H9 (cell line): Measurements from ENCODE around the gene MYO5B. TPM values are rescaled to one million over a fixed set of nuclear protein-coding genes. Genes with fewer than 3 reads are reported as not detected.

ENCODE experiments used
- DNase-seq: peaks from one replicate; pipeline ENCODE4 v3.0.0-alpha.2; 2017
- H2AFZ ChIP-seq: one replicate; pipeline ENCODE4 v1.6.1; 2013; ENCODE audit warnings: mild to moderate bottlenecking, low read length, control low read depth, moderate library complexity
- H2AK5ac ChIP-seq: 2 replicates; pipeline ENCODE4 v1.6.1; 2013; ENCODE audit warnings: low read length, control low read depth, mixed read lengths; ENCODE audit not compliant: insufficient read length
- H2BK120ac ChIP-seq: one replicate; pipeline ENCODE4 v1.6.1; 2013; ENCODE audit warnings: low read depth, mild to moderate bottlenecking, low read length, control low read depth, inconsistent platforms; ENCODE audit not compliant: poor library complexity, severe bottlenecking
- H2BK12ac ChIP-seq: 2 replicates; pipeline ENCODE4 v1.6.1; 2013; ENCODE audit warnings: low read length, control low read depth, mixed read lengths, low read depth; ENCODE audit not compliant: insufficient read length
- H2BK15ac ChIP-seq: 2 replicates; pipeline ENCODE4 v1.6.1; 2013; ENCODE audit warnings: low read depth, low read length, control low read depth
- H2BK20ac ChIP-seq: one replicate; pipeline ENCODE4 v1.6.1; 2013; ENCODE audit warnings: low read depth, mild to moderate bottlenecking, low read length, control low read depth, inconsistent platforms; ENCODE audit not compliant: poor library complexity, severe bottlenecking
- H2BK5ac ChIP-seq: 2 replicates; pipeline ENCODE4 v1.6.1; 2013; ENCODE audit warnings: low read length, control low read depth, mixed read lengths; ENCODE audit not compliant: insufficient read length
- H3K14ac ChIP-seq: 2 replicates; pipeline ENCODE4 v1.6.1; 2013; ENCODE audit warnings: low read length, control low read depth; ENCODE audit not compliant: insufficient read depth
- H3K18ac ChIP-seq: 2 replicates; pipeline ENCODE4 v1.6.1; 2013; ENCODE audit warnings: low read depth, mild to moderate bottlenecking, mixed read lengths, low read length, control low read depth; ENCODE audit not compliant: insufficient read length
- H3K23ac ChIP-seq: 2 replicates; pipeline ENCODE4 v1.6.1; 2013; ENCODE audit warnings: low read length, control low read depth, mixed read lengths, low read depth; ENCODE audit not compliant: insufficient read length
- H3K23me2 ChIP-seq: 2 replicates; pipeline ENCODE4 v1.6.1; 2013; ENCODE audit warnings: low read depth, mild to moderate bottlenecking, mixed read lengths, low read length, control low read depth; ENCODE audit not compliant: insufficient read length, poor library complexity, severe bottlenecking
- H3K27ac ChIP-seq: 2 replicates; pipeline ENCODE4 v1.5.1; 2013; ENCODE audit warnings: low read length, control low read depth, mixed read lengths, low read depth; ENCODE audit not compliant: insufficient read length
- H3K27me3 ChIP-seq: 2 replicates; pipeline ENCODE4 v1.6.1; 2013; ENCODE audit warnings: low read length, control low read depth, inconsistent platforms; ENCODE audit not compliant: insufficient read depth
- H3K4ac ChIP-seq: 2 replicates; pipeline ENCODE4 v1.6.1; 2013; ENCODE audit warnings: low read depth, mild to moderate bottlenecking, control low read depth, inconsistent platforms, low read length, moderate library complexity
- H3K4me1 ChIP-seq: 2 replicates; pipeline ENCODE4 v1.6.1; 2013; ENCODE audit warnings: low read length, control low read depth, inconsistent platforms; ENCODE audit not compliant: insufficient read depth
- H3K4me2 ChIP-seq: 2 replicates; pipeline ENCODE4 v1.6.1; 2013; ENCODE audit warnings: low read length, control low read depth, mixed read lengths; ENCODE audit not compliant: insufficient read length, insufficient read depth
- H3K56ac ChIP-seq: 2 replicates; pipeline ENCODE4 v1.6.1; 2013; ENCODE audit warnings: low read depth, mild to moderate bottlenecking, mixed read lengths, low read length, control low read depth; ENCODE audit not compliant: insufficient read length
- H3K79me1 ChIP-seq: 2 replicates; pipeline ENCODE4 v1.6.1; 2013; ENCODE audit warnings: low read depth, mild to moderate bottlenecking, moderate library complexity, low read length, control low read depth, inconsistent platforms; ENCODE audit not compliant: insufficient read depth, poor library complexity, severe bottlenecking
- H3K79me2 ChIP-seq: 2 replicates; pipeline ENCODE4 v1.6.1; 2013; ENCODE audit warnings: low read length, control low read depth, inconsistent platforms; ENCODE audit not compliant: insufficient read depth
- H3K9ac ChIP-seq: 2 replicates; pipeline ENCODE4 v1.6.1; 2013; ENCODE audit warnings: low read length, control low read depth, mixed read lengths; ENCODE audit not compliant: insufficient read length; ENCODE audit errors: extremely low read depth
- H3K9me3 ChIP-seq: one replicate; pipeline ENCODE4 v1.6.1; 2013; ENCODE audit warnings: low read depth, low read length, inconsistent platforms; ENCODE audit not compliant: control insufficient read depth
- H3T11ph ChIP-seq: one replicate; pipeline ENCODE4 v1.6.1; 2013; ENCODE audit warnings: mild to moderate bottlenecking, low read length, control low read depth, inconsistent platforms
- H4K20me1 ChIP-seq: one replicate; pipeline ENCODE4 v1.6.1; 2013; ENCODE audit not compliant: control insufficient read depth, insufficient read length, insufficient read depth
- H4K5ac ChIP-seq: 2 replicates; pipeline ENCODE4 v1.6.1; 2013; ENCODE audit warnings: low read depth, mild to moderate bottlenecking, mixed read lengths, low read length, control low read depth; ENCODE audit not compliant: insufficient read length
- H4K8ac ChIP-seq: replicated peaks from 2 replicates; pipeline ENCODE4 v1.6.1; 2013; ENCODE audit warnings: low read length, control low read depth, mixed read lengths, low read depth; ENCODE audit not compliant: insufficient read length
- H4K91ac ChIP-seq: 2 replicates; pipeline ENCODE4 v1.6.1; 2013; ENCODE audit warnings: low read depth, mild to moderate bottlenecking, moderate library complexity, mixed read lengths, low read length, control low read depth; ENCODE audit not compliant: insufficient read length
- H3K27ac Mint-ChIP-seq, 3 experiments: 2 replicates in 2 of 3; 3 replicates in 1 of 3; pipeline ENCODE4 v1.8.0; 2020 to 2021; ENCODE audit warnings: mixed read lengths in 3 of 3, mild to moderate bottlenecking in 1 of 3, moderate library complexity in 1 of 3
- H3K27me3 Mint-ChIP-seq: 2 replicates; pipeline ENCODE4 v1.8.0; 2021; ENCODE audit warnings: low read depth, mild to moderate bottlenecking, moderate library complexity, mixed read lengths
- H3K36me3 Mint-ChIP-seq, 3 experiments: 2 replicates in 2 of 3; 3 replicates in 1 of 3; pipeline ENCODE4 v1.8.0; 2020 to 2021; ENCODE audit warnings: low read depth in 3 of 3, mixed read lengths in 3 of 3; ENCODE audit not compliant: insufficient read depth in 1 of 3
- H3K4me1 Mint-ChIP-seq, 2 experiments: 2 replicates each; pipeline ENCODE4 v1.8.0; 2020; ENCODE audit warnings: mixed read lengths in 2 of 2
- H3K4me3 Mint-ChIP-seq, 2 experiments: 2 replicates in 1 of 2; 3 replicates in 1 of 2; pipeline ENCODE4 v1.8.0; 2020 to 2021; ENCODE audit warnings: mild to moderate bottlenecking in 2 of 2, mixed read lengths in 2 of 2, moderate library complexity in 1 of 2
- H3K9me3 Mint-ChIP-seq, 2 experiments: 2 replicates in 1 of 2; 3 replicates in 1 of 2; pipeline ENCODE4 v1.8.0; 2020; ENCODE audit warnings: mild to moderate bottlenecking in 2 of 2, mixed read lengths in 2 of 2, moderate library complexity in 1 of 2
- WGBS: extraction: QIAGEN DNeasy Blood & Tissue Kit; methylation state at CpG from one replicate; pipeline ENCODE4 v1.1.7; 2013; ENCODE audit warnings: missing lambda C conversion rate, low lambda C conversion rate, mixed read lengths; ENCODE audit not compliant: insufficient read length; ENCODE audit errors: extremely low coverage; 5-methylcytosine and 5-hydroxymethylcytosine counted together
- total RNA-seq: library from RNA; stranded (reverse); gene quantifications from 2 replicates; pipeline ENCODE4 v1.2.1, GENCODE V29; 2021
- TF ChIP-seq, protein P1 (sequence below): fragments of 200-600 bp; sonication (generic); conservative IDR thresholded peaks from 3 replicates; pipeline ENCODE4 v1.8.0; 2021; ENCODE audit warnings: antibody characterized with exemption, mild to moderate bottlenecking

Gene MYO5B
- total RNA-seq, 1 experiment from 2014 or later, result 9.3 TPM

DNA sequence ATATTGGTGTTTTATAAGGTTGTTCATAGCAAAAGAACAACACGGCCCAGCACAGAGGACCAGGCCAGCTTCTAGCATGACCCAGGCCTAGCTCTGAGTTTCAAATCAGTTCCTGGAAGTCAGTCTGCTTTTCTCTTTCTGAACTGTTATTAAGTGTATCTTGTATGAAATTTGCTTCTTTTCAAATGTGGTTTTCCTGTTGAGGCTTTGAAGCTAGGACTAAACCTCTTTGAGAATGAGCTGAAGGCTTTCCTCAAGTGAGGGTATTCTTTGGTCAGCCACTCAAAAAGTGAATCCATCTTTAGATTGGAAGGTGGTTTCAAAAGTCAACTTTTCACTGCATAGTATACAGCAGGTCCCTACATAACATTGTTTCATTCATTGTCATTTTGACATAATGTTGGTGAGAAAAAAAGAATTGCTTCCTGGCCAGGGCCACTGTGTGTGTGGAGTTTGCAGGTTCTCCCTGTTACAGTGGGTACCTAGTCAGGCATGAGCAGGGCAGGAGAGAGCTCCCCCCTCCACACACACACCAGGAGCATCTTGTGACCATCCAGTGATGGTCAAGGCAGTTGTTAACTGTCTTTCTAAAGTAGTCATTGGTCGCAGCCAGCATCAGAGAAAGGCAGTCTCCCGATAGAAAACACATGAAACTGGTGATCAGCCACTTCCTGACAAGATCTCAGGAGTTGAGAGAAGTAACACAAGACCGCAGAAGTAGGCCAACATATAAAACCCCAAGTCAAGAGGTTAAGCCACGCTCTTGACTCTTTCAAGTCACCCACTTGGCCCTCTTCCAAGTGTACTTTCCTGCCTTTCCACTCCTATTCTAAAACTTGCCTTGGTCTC, 374.9 kb downstream of the MYO5B start:
- Histone ChIP-seq H2AK5ac (no peak overlapping the region), H3K4me2 (no peak overlapping the region), H4K8ac (no peak overlapping the region), H3K23ac (no peak overlapping the region), H2BK20ac (no peak overlapping the region), H4K91ac (no peak overlapping the region), H3K27me3 (no peaks in the 10 kb centered on the region), H3K9ac (no peak overlapping the region), H4K5ac (no peak overlapping the region), H3K14ac (no peak overlapping the region), H3K18ac (no peak overlapping the region), H2BK12ac (no peak overlapping the region), H3K23me2 (no peaks in the 10 kb centered on the region), H3T11ph (no peak overlapping the region), H2BK5ac (no peak overlapping the region), H2BK15ac (no peak overlapping the region), H3K4ac (no peak overlapping the region), H3K27ac (peak overlapping the region; percentile 27), H2BK120ac (no peak overlapping the region), H3K9me3 (no peaks in the 10 kb centered on the region), H3K4me1 (no peaks in the 10 kb centered on the region), H3K79me1 (no peaks in the 10 kb centered on the region), H2AFZ (no peak overlapping the region), H3K79me2 (no peaks in the 10 kb centered on the region), H4K20me1 (no peaks in the 10 kb centered on the region), H3K56ac (no peak overlapping the region)
- no peaks in the 10 kb centered on the region for H3K27me3 Mint-ChIP-seq
- H3K9me3 Mint-ChIP-seq, result peaks cover 0 to 2% of the 10 kb centered on the region in 2 experiments; a peak in 2 of 5 replicates
- TF ChIP-seq, protein P1, sequence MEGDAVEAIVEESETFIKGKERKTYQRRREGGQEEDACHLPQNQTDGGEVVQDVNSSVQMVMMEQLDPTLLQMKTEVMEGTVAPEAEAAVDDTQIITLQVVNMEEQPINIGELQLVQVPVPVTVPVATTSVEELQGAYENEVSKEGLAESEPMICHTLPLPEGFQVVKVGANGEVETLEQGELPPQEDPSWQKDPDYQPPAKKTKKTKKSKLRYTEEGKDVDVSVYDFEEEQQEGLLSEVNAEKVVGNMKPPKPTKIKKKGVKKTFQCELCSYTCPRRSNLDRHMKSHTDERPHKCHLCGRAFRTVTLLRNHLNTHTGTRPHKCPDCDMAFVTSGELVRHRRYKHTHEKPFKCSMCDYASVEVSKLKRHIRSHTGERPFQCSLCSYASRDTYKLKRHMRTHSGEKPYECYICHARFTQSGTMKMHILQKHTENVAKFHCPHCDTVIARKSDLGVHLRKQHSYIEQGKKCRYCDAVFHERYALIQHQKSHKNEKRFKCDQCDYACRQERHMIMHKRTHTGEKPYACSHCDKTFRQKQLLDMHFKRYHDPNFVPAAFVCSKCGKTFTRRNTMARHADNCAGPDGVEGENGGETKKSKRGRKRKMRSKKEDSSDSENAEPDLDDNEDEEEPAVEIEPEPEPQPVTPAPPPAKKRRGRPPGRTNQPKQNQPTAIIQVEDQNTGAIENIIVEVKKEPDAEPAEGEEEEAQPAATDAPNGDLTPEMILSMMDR, result no peak
- peaks cover 0 to 6% of the 10 kb centered on the region in 2 experiments; a peak in 2 of 4 replicates for H3K4me1 Mint-ChIP-seq
- peaks cover 5 to 19% (median 9%) of the 10 kb centered on the region in 3 experiments for H3K36me3 Mint-ChIP-seq
- no peak overlapping the region for H3K27ac Mint-ChIP-seq
- H3K4me3 Mint-ChIP-seq, result no peak overlapping the region
- no CpG with 5 or more reads among the region's 5 CpGs for WGBS
- no peak for DNase-seq
